Dedifferentiated amniotic fluid mesenchymal stem cell (primary cell): ENCODE data around the gene GALNT5.
"Not testable (repeated sequence)": the region's sequence is repeated elsewhere in the genome, so short reads cannot be mapped to it uniquely, and the experiment has no call there.

Experiments used
- DNase-seq: peaks from one replicate; pipeline ENCODE4 v3.0.0-alpha.2; 2016; ENCODE audit errors: extremely low spot score

Gene GALNT5

GRCh38 chr2:157326698-157327097 is 69.2 kb downstream of the GALNT5 start:
- DNase-seq: no peak

GRCh38 chr2:157327200-157327599 is 69.7 kb downstream of the GALNT5 start:
- DNase-seq: no peak

- peak; percentile 34 for DNase-seq
Observed at GRCh38 chr2:157327621-157328500, 70.4 kb downstream of the GALNT5 start.

- DNase-seq: no peak
Observed at GRCh38 chr2:157329524-157329923, 72.0 kb downstream of the GALNT5 start.

- no peak for DNase-seq
Observed at GRCh38 chr2:157333304-157334047, 76.0 kb downstream of the GALNT5 start.

- DNase-seq: no peak
Observed at GRCh38 chr2:157334335-157334734, 76.8 kb downstream of the GALNT5 start.

GRCh38 chr2:157334797-157335196 is 77.3 kb downstream of the GALNT5 start:
- DNase-seq: no peak

- DNase-seq: peak; percentile 20
Observed at GRCh38 chr2:157336137-157337010, 78.9 kb downstream of the GALNT5 start.

- no peak for DNase-seq
Observed at GRCh38 chr2:157337978-157338377, 80.5 kb downstream of the GALNT5 start.

GRCh38 chr2:157339965-157340655 is 82.6 kb downstream of the GALNT5 start:
- DNase-seq: no peak

GRCh38 chr2:157341381-157341780 is 83.9 kb downstream of the GALNT5 start:
- not testable (repeated sequence) for DNase-seq

- DNase-seq: no peak
Observed at GRCh38 chr2:157345647-157346389, 88.3 kb downstream of the GALNT5 start.

GRCh38 chr2:157348291-157348921 is 90.9 kb downstream of the GALNT5 start:
- DNase-seq: no peak

- no peak for DNase-seq
Observed at GRCh38 chr2:157349949-157350515, 92.5 kb downstream of the GALNT5 start.

- DNase-seq: no peak
Observed at GRCh38 chr2:157355618-157356017, 98.1 kb downstream of the GALNT5 start.

GRCh38 chr2:157359628-157360027 is 102.1 kb downstream of the GALNT5 start:
- DNase-seq: no peak

- DNase-seq: no peak
Observed at GRCh38 chr2:157361526-157361925, 104.0 kb downstream of the GALNT5 start.

- DNase-seq: no peak
Observed at GRCh38 chr2:157362627-157363026, 105.1 kb downstream of the GALNT5 start.

- DNase-seq: no peak
Observed at GRCh38 chr2:157363612-157364101, 106.2 kb downstream of the GALNT5 start.
